Loucy (cell line): ENCODE results near the gene MTARC2.

ENCODE experiments used
- EZH2phosphoT487 ChIP-seq: fragments of 200-600 bp; IDR thresholded peaks from 2 replicates; pipeline ENCODE4 v1.6.1; 2018; ENCODE audit warnings: antibody characterized with exemption, mild to moderate bottlenecking, moderate library complexity, borderline replicate concordance
- TF ChIP-seq, protein P1 (sequence below): fragments of 200-600 bp; sonication (generic); conservative IDR thresholded peaks from 2 replicates; pipeline ENCODE4 v1.5.1; 2014; ENCODE audit warnings: mild to moderate bottlenecking, antibody characterized with exemption, low read length

DNA sequence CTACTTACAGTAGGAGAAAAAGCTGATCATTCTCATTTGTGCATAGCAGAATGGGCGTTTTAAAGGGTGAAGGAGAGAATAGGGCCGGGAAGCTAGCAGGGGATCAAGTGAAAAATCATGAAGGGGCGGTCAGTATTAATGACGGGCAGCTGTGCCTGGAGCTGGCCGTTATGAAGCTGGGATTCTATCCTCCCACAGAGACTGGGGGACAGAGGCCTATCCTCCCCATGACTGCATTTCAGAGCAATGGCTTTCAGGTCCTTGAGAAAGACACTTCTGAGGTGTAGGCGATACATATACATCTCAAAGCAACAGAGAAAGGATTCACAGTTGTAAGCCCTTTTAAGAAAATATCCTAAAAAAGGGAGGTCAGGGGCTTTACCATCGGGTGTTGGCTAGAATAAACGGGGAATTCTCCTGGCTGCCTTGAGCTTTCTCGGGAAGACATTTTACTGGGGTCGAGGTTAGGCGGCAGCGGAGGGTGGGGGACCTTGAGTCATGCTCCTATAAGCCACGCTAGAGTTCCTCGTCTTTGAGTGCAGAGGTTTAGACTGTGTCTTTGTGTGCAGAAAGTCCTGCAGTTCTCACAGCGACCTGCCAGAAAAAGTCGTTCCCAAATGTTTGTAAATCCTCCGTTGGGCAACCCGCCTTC, 559 bp upstream of the MTARC2 start:
- TF ChIP-seq, protein P1, sequence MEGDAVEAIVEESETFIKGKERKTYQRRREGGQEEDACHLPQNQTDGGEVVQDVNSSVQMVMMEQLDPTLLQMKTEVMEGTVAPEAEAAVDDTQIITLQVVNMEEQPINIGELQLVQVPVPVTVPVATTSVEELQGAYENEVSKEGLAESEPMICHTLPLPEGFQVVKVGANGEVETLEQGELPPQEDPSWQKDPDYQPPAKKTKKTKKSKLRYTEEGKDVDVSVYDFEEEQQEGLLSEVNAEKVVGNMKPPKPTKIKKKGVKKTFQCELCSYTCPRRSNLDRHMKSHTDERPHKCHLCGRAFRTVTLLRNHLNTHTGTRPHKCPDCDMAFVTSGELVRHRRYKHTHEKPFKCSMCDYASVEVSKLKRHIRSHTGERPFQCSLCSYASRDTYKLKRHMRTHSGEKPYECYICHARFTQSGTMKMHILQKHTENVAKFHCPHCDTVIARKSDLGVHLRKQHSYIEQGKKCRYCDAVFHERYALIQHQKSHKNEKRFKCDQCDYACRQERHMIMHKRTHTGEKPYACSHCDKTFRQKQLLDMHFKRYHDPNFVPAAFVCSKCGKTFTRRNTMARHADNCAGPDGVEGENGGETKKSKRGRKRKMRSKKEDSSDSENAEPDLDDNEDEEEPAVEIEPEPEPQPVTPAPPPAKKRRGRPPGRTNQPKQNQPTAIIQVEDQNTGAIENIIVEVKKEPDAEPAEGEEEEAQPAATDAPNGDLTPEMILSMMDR, result no peak
- TF ChIP-seq EZH2phosphoT487, result no peak
